ENCODE measurements around the gene ATP10B. TPM values are rescaled to one million over a fixed set of nuclear protein-coding genes. Genes with fewer than 3 reads are reported as not detected.

The ATP10B gene
- total and polyA plus RNA-seq, 2 of the 13 experiments (the other 11 are each of a cell fraction or from before 2014, with no cell fraction given): not detected

GRCh38 chr5:160789219-160789859 lies 62.7 kb downstream of the ATP10B start:
- ChIA-PET POLR2A (no interaction called here), CTCF (ENCODE audit: low intra/inter-chr PET ratio, low total read pairs) (no interaction called here)
- Histone ChIP-seq H2AFZ (ENCODE audit: low read length) (no peak overlapping the region), H3K27ac (ENCODE audit: extremely low read length, insufficient read depth, low read length) (no peak overlapping the region), H3K4me3 (replicated peaks in 1 of 3; ENCODE audit: insufficient read depth in 1 of 3, low read depth in 2 of 3, low read length in 3 of 3) (no peak overlapping the region), H3K27me3 (ENCODE audit: control insufficient read depth in 1 of 2, insufficient read depth in 2 of 2, low read length in 2 of 2) (no peaks in the 10 kb centered on the region), H3K4me1 (ENCODE audit: insufficient read depth, low read length) (no peaks in the 10 kb centered on the region), H3K9ac (ENCODE audit: insufficient read depth, low read depth, low read length) (no peak overlapping the region), H3K4me2 (ENCODE audit: low read depth, low read length) (no peak overlapping the region), H3K36me3 (replicated peaks in 1 of 2; ENCODE audit: control insufficient read depth in 1 of 2, insufficient read depth in 2 of 2, low read length in 2 of 2) (no peaks in the 10 kb centered on the region), H3K79me2 (ENCODE audit: insufficient read depth, low read length) (no peaks in the 10 kb centered on the region), H4K20me1 (ENCODE audit: insufficient read depth, low read length) (no peaks in the 10 kb centered on the region), H3K9me3 (ENCODE audit: low read length) (no peaks in the 10 kb centered on the region)
- FAIRE-seq: no peak
- TF ChIP-seq ELF1 (CRISPR knock-in tag; IDR thresholded peaks at IDR 0.05) (no peak), SIX4 (CRISPR knock-in tag; IDR thresholded peaks at IDR 0.05) (no peak), ZC3H4 (CRISPR knock-in tag; IDR thresholded peaks at IDR 0.05; ENCODE audit: borderline replicate concordance) (no peak), ZNF770 (CRISPR knock-in tag; IDR thresholded peaks at IDR 0.05) (no peak), HOXD1 (CRISPR knock-in tag; IDR thresholded peaks at IDR 0.05) (no peak), KDM2A (CRISPR knock-in tag; IDR thresholded peaks at IDR 0.05; ENCODE audit: borderline replicate concordance, low read depth) (no peak), KDM5B (CRISPR knock-in tag; IDR thresholded peaks at IDR 0.05; ENCODE audit: borderline replicate concordance) (no peak), KAT7 (CRISPR knock-in tag; IDR thresholded peaks at IDR 0.05; ENCODE audit: borderline replicate concordance) (no peak), PTBP1 (IDR thresholded peaks at IDR 0.05; ENCODE audit: low read depth, low read length, poor library complexity, severe bottlenecking) (no peak), XBP1 (CRISPR knock-in tag; IDR thresholded peaks at IDR 0.05) (no peak), KLF11 (CRISPR knock-in tag; IDR thresholded peaks at IDR 0.05) (no peak), RORA (CRISPR knock-in tag; IDR thresholded peaks at IDR 0.05) (no peak)
- TF ChIP-seq, protein P1, sequence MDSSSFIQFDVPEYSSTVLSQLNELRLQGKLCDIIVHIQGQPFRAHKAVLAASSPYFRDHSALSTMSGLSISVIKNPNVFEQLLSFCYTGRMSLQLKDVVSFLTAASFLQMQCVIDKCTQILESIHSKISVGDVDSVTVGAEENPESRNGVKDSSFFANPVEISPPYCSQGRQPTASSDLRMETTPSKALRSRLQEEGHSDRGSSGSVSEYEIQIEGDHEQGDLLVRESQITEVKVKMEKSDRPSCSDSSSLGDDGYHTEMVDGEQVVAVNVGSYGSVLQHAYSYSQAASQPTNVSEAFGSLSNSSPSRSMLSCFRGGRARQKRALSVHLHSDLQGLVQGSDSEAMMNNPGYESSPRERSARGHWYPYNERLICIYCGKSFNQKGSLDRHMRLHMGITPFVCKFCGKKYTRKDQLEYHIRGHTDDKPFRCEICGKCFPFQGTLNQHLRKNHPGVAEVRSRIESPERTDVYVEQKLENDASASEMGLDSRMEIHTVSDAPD (CRISPR knock-in tag; IDR thresholded peaks at IDR 0.05): no peak
- TF ChIP-seq, protein P2, sequence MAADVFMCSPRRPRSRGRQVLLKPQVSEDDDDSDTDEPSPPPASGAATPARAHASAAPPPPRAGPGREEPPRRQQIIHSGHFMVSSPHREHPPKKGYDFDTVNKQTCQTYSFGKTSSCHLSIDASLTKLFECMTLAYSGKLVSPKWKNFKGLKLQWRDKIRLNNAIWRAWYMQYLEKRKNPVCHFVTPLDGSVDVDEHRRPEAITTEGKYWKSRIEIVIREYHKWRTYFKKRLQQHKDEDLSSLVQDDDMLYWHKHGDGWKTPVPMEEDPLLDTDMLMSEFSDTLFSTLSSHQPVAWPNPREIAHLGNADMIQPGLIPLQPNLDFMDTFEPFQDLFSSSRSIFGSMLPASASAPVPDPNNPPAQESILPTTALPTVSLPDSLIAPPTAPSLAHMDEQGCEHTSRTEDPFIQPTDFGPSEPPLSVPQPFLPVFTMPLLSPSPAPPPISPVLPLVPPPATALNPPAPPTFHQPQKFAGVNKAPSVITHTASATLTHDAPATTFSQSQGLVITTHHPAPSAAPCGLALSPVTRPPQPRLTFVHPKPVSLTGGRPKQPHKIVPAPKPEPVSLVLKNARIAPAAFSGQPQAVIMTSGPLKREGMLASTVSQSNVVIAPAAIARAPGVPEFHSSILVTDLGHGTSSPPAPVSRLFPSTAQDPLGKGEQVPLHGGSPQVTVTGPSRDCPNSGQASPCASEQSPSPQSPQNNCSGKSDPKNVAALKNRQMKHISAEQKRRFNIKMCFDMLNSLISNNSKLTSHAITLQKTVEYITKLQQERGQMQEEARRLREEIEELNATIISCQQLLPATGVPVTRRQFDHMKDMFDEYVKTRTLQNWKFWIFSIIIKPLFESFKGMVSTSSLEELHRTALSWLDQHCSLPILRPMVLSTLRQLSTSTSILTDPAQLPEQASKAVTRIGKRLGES (CRISPR knock-in tag; IDR thresholded peaks at IDR 0.05; ENCODE audit: borderline replicate concordance): no peak
- no TSS peak for BruUV-seq (replicated peaks)
- intact Hi-C loops (cut with micrococcal nuclease; ENCODE audit: unreplicated experiment) (no loop called here), in situ Hi-C loops (cut with HindIII; ENCODE audit: extremely low pct_ligation_motif_present, low pct_unique_long_range_greater_than_20kb) (loop anchor here (25.0 kb wide), 1 partner anchor 277 kb away; no protein-coding TSS in a partner anchor)
- no peak for ATAC-seq
- WGBS (ENCODE audit: low lambda C conversion rate): 18% methylated on average over 3 of the region's 3 CpGs
- no peak for DNase-seq (ENCODE audit: low spot score)
